HG02588 (cell line): ENCODE measurements around the gene ADAM12.
A peak's percentile ranks its signal among the peaks of the same experiment; 100 is the strongest.

Experiments
- ATAC-seq: cut with Tn5 transposase; IDR thresholded peaks from one replicate; pipeline ENCODE4 v1.9.1; 2021; ENCODE audit warnings: mild to moderate bottlenecking, moderate library complexity; ENCODE audit not compliant: unreplicated experiment

ADAM12 gene

GRCh38 chr10:126127481-126128029 lies 260.7 kb downstream of the ADAM12 start:
- no peak for ATAC-seq

DNA sequence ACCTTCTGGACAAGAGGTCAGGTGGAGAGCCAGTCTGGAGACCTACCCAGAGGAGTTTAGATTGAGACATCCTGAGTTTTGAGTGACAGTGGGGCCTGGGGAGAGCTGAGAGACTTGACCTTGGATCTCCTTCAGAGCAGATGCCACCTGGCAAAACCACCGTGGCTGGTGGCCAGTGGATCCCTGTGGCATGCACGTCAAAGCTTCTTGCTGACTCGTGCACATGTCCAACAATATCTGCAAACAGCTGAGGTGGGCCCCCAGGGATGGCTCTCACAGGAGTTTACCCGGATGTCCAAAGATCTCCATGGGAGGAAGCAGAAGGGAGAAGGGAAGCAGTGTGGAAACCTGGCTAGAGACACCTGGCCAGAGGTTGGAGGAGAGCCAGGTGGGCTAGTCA lies 261.4 kb downstream of the ADAM12 start:
- no peak for ATAC-seq

GRCh38 chr10:126126023-126126422 lies 262.3 kb downstream of the ADAM12 start:
- no peak for ATAC-seq

- ATAC-seq: no peak
These were observed 263.5 kb downstream of the ADAM12 start for GRCh38 chr10:126124668-126125349.

DNA sequence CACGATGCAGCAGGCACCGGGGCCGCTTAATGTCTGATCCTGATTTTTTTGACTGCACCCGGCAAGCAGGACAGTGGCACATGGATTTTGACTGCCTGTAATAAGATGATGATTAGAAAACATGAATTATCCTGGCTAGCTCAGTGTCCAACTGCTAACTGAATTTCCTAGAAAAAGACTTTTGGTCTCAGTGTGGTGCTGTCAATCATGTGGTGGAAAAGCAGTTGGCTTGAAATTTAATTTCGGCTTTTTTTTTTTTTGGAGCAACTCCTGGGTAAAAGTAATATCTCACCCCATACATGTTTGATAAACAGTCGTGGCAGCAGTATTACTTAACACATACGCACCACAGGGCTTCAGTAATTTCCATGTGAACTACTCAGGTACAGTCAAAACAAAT lies 264.2 kb downstream of the ADAM12 start:
- no peak for ATAC-seq

GRCh38 chr10:126123466-126123865 lies 264.8 kb downstream of the ADAM12 start:
- no peak for ATAC-seq

DNA sequence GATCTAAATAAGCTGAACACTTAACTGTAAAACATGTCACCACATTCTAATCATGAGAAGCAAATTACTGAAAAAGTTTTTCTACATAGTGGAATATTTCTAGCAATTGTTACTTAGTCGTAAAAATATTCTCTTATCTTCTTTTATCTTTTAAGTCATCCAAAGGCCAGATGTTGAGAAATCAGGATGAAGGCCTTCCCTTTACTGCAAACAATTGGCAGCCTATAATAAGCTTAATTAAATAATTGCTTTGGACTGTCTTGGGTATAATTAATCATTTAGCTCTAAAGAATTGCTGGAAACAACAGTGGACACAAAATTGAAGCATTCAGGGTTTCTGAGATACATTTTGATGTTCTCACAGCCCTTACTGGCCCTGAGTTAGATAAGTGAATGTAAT lies 265.4 kb downstream of the ADAM12 start:
- ATAC-seq: no peak

DNA sequence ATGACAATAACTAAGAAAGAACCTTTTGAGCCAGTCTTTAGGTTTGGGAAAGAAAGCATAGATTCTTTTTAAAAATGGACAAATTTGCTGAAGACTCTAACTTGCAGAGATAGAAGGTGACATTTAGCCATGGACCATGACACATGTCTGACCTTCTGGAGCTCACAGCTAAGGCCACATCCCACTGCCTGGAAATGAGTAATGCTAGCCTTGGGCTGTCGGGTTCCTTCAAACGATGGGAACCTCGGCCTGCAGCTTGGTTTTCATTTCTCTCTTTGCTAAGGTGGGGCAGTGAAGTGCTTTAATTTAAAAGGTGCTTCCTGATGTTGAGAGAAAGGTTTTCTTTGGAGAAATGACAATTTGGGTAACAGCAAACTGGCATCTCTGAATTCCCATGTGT lies 268.7 kb downstream of the ADAM12 start:
- no peak for ATAC-seq

- ATAC-seq: no peak
These were observed 269.8 kb downstream of the ADAM12 start for GRCh38 chr10:126118476-126118875.

DNA sequence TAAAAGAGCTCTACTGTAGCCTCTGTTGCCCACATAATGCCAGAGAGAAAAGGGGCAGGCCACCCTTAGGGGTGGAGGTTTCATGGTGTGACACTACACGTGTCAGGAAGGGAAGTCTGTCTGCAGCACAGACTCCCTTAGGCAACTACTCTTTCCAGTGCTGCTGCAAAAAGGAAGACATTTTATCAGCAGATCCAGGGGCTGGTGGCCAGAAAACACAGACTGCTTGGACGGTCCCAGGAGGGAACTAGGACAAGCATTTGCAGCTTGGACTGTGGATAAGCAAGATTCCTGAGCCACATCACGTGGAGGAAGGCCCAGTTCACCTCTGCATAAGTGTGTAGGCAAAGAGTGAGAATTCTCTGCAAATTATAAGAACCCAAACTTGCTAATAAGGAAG lies 271.1 kb downstream of the ADAM12 start:
- ATAC-seq: no peak

DNA sequence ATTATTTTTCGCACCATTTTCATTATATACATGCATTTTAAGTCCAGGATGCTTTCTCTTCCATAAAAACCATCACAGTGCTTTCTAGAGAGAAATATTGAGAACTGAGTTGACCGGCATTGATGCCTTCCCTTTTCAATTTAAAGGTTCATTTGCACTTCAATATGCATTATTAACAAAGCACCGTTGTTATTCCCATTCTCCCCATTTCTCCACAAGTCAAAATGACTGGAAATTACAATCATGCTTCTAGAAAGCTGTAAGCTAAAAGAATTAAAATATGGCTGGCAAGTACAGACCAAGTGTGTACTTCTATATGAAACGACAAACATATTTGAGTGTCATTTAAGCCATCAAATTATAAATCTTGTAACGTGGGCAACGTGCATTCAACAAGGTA lies 272.4 kb downstream of the ADAM12 start:
- ATAC-seq: no peak

GRCh38 chr10:126114884-126115555 lies 273.3 kb downstream of the ADAM12 start:
- no peak for ATAC-seq

DNA sequence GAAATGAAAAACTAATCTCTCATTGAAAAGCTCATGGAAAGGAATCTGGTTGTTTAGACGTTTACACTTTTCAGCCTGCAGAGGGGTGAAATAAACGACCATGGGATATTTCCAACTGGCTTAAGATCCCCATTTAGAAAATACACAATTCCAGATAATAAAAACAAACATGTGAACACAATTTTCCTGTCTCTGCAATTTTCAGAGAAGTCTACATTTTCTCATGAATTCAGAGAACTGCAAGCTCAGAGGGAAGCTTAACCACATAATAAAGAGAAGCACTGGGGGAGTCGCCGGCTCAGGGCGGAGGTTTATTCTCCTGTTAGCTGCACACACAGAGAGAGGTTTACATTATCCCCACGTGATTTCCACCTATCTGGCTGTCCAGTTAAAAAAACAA lies 276.8 kb downstream of the ADAM12 start:
- ATAC-seq: no peak

DNA sequence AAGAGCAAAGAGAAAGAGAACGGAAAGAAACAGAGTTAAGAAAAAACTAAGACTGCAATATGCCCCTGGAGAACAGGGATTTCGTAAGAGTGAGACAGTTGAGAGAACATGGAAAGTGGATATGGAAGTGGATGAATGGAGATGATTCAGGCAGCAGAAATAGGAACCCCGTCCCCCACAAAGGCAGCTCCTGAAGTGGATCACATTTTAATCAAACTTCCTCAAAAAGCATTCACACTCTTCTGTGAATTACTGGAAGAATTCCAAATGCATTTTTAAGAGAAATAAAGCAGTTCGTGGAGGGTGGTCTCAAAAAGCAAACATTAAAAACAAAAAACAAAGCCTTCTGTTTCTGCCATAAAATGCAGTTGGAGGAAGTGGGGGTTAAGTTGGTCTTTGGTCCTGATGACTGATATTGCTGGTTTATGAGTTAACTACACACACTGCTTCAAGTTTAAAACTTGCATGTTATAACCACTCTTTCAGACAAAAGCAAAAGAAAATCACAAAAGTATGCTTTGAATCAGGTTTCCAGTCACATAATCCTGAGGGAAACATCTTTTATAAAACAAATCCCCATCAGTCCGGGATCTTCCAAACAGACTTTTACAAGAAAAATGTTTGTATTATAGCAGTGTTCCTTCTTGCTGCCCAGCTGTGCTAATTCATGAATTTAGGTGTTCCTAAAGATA lies 277.6 kb downstream of the ADAM12 start:
- ATAC-seq: no peak

- no peak for ATAC-seq
These were observed 278.4 kb downstream of the ADAM12 start for GRCh38 chr10:126109893-126110292.

DNA sequence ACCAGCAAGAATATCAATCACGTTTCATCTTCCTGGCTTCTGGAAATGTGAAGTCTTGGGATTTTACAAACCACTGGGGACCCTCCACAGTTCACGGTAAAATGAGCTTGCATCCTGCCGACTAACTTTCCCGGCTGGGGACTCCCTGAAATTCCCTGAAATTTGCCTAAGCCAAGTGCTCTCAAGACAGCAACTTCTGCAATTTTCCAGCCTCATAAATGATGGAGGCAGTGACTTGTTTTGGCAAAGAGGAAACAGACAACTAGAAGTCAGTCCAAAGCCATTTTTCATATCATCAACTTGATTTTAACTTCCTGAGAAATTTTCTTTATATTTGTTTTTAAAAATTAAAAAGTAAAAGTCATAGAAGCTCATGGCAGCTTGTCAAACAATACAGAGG lies 279.6 kb downstream of the ADAM12 start:
- ATAC-seq: no peak

GRCh38 chr10:126104767-126105166 lies 283.5 kb downstream of the ADAM12 start:
- ATAC-seq: no peak

GRCh38 chr10:126102636-126103035 lies 285.6 kb downstream of the ADAM12 start:
- ATAC-seq: no peak

- peak; percentile 62 for ATAC-seq
These were observed 286.5 kb downstream of the ADAM12 start for GRCh38 chr10:126101736-126102135.

- no peak for ATAC-seq
These were observed 287.0 kb downstream of the ADAM12 start for GRCh38 chr10:126101325-126101724.

- no peak for ATAC-seq
These were observed 288.9 kb downstream of the ADAM12 start for GRCh38 chr10:126099366-126099765.

DNA sequence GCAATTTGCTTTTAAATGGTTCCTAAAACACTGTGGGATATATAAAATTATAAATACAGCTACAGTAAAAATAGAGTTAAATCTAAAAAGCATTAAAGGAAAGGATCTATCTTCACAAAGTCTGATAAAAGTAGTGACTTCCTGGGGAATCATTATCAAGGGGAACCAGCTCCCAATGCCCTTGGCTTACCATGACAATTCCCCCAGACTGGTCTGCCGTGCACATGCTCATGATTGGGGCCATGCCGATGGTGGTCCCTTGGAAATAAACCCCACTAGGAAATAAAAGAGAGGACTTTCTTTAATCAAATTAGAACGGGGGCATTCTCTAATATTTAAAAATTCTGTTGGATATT lies 290.1 kb downstream of the ADAM12 start:
- no peak for ATAC-seq
